Calu3 (cell line): Measurements from ENCODE around the gene PAK1. TPM values are rescaled to one million over a fixed set of nuclear protein-coding genes. Genes with fewer than 3 reads are reported as not detected.

Experiments
- BruUV-seq: library from RNA; stranded (reverse); fragments of 400-500 nt; replicated peaks from 2 replicates; lab custom pipeline; 2021; lab: Mats Ljungman, UMichigan
- CTCF ChIA-PET: fragments of 300-600 bp; sonication (Branson Sonifier 250); formaldehyde crosslinking; loops from one replicate; lab custom pipeline; 2022; ENCODE audit warnings: antibody characterized with exemption; lab: Charles Lee
- DNase-seq: peaks from one replicate; pipeline ENCODE4 v3.0.0; 2022
- H3K27ac Mint-ChIP-seq: one replicate; pipeline ENCODE4 v1.8.0; 2022; ENCODE audit warnings: mixed read lengths; ENCODE audit not compliant: unreplicated experiment
- H3K27me3 Mint-ChIP-seq: one replicate; pipeline ENCODE4 v1.8.0; 2022; ENCODE audit warnings: mixed read lengths; ENCODE audit not compliant: unreplicated experiment
- H3K36me3 Mint-ChIP-seq: one replicate; pipeline ENCODE4 v1.8.0; 2022; ENCODE audit warnings: mild to moderate bottlenecking, moderate library complexity, mixed read lengths; ENCODE audit not compliant: insufficient read depth, unreplicated experiment
- H3K4me1 Mint-ChIP-seq: one replicate; pipeline ENCODE4 v1.8.0; 2022; ENCODE audit warnings: mild to moderate bottlenecking, low read depth, mixed read lengths; ENCODE audit not compliant: unreplicated experiment
- H3K4me3 Mint-ChIP-seq: one replicate; pipeline ENCODE4 v1.8.0; 2022; ENCODE audit warnings: mild to moderate bottlenecking, low read depth, moderate library complexity, mixed read lengths; ENCODE audit not compliant: unreplicated experiment
- H3K9me3 Mint-ChIP-seq: one replicate; pipeline ENCODE4 v1.8.0; 2022; ENCODE audit warnings: low read depth, mixed read lengths; ENCODE audit not compliant: unreplicated experiment
- intact Hi-C: fragments of 100-400 bp; cut with micrococcal nuclease; formaldehyde crosslinking; loops from one replicate; pipeline ENCODE4 v1.10.0; 2022; ENCODE audit not compliant: unreplicated experiment
- total RNA-seq: library from RNA; stranded (reverse); gene quantifications from 2 replicates; pipeline ENCODE4 v1.2.3, GENCODE V29; 2022
- TF ChIP-seq, protein P1 (sequence below): fragments of 200-600 bp; IDR thresholded peaks from one replicate; pipeline ENCODE4 v1.8.0; 2022; ENCODE audit warnings: antibody characterized with exemption; ENCODE audit not compliant: unreplicated experiment

The PAK1 gene
- total RNA-seq, 1 experiment from 2014 or later, result 58.5 TPM

GRCh38 chr11:77506857-77507256, 33.0 kb upstream of the PAK1 start:
- no peaks in the 10 kb centered on the region for H3K36me3 Mint-ChIP-seq
- H3K27ac Mint-ChIP-seq, result no peak overlapping the region
- intact Hi-C loops, result no loop called here
- no TSS peak for BruUV-seq
- H3K4me3 Mint-ChIP-seq, result no peak overlapping the region
- H3K4me1 Mint-ChIP-seq, result peaks cover 14% of the 10 kb centered on the region
- TF ChIP-seq, protein P1, sequence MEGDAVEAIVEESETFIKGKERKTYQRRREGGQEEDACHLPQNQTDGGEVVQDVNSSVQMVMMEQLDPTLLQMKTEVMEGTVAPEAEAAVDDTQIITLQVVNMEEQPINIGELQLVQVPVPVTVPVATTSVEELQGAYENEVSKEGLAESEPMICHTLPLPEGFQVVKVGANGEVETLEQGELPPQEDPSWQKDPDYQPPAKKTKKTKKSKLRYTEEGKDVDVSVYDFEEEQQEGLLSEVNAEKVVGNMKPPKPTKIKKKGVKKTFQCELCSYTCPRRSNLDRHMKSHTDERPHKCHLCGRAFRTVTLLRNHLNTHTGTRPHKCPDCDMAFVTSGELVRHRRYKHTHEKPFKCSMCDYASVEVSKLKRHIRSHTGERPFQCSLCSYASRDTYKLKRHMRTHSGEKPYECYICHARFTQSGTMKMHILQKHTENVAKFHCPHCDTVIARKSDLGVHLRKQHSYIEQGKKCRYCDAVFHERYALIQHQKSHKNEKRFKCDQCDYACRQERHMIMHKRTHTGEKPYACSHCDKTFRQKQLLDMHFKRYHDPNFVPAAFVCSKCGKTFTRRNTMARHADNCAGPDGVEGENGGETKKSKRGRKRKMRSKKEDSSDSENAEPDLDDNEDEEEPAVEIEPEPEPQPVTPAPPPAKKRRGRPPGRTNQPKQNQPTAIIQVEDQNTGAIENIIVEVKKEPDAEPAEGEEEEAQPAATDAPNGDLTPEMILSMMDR, result no peak
- H3K9me3 Mint-ChIP-seq, result peaks cover 2% of the 10 kb centered on the region
- CTCF ChIA-PET, result interaction anchor here (0.6 kb wide), 1 partner anchor 14 kb away, joined by 3 read pairs; no protein-coding TSS in a partner anchor
- DNase-seq, result peak; percentile 9
- peaks cover 38% of the 10 kb centered on the region for H3K27me3 Mint-ChIP-seq

GRCh38 chr11:77505956-77506355, 32.1 kb upstream of the PAK1 start:
- H3K4me3 Mint-ChIP-seq, result no peak overlapping the region
- BruUV-seq, result no TSS peak
- intact Hi-C loops, result no loop called here
- H3K36me3 Mint-ChIP-seq, result no peaks in the 10 kb centered on the region
- peaks cover 47% of the 10 kb centered on the region for H3K27me3 Mint-ChIP-seq
- peaks cover 14% of the 10 kb centered on the region for H3K4me1 Mint-ChIP-seq
- TF ChIP-seq, protein P1, result no peak
- H3K27ac Mint-ChIP-seq, result no peak overlapping the region
- CTCF ChIA-PET, result no interaction called here
- peaks cover 2% of the 10 kb centered on the region for H3K9me3 Mint-ChIP-seq
- DNase-seq, result no peak

- TF ChIP-seq, protein P1, result no peak
- Mint-ChIP-seq H3K27ac (no peak overlapping the region), H3K9me3 (no peaks in the 10 kb centered on the region), H3K36me3 (no peaks in the 10 kb centered on the region), H3K4me1 (peaks cover 14% of the 10 kb centered on the region), H3K27me3 (peaks cover 67% of the 10 kb centered on the region), H3K4me3 (no peak overlapping the region)
- CTCF ChIA-PET, result no interaction called here
- BruUV-seq, result no TSS peak
- no peak for DNase-seq
- intact Hi-C loops, result no loop called here
These were observed 29.1 kb upstream of the PAK1 start for GRCh38 chr11:77503006-77503405.

GRCh38 chr11:77502346-77502905, 28.5 kb upstream of the PAK1 start:
- intact Hi-C loops, result no loop called here
- Mint-ChIP-seq H3K4me3 (no peak overlapping the region), H3K4me1 (peaks cover 12% of the 10 kb centered on the region), H3K27me3 (peaks cover 67% of the 10 kb centered on the region), H3K27ac (no peak overlapping the region), H3K9me3 (no peaks in the 10 kb centered on the region), H3K36me3 (no peaks in the 10 kb centered on the region)
- DNase-seq, result no peak
- no TSS peak for BruUV-seq
- CTCF ChIA-PET, result no interaction called here
- TF ChIP-seq, protein P1, result no peak
